ENCODE data around the gene TRPM4.
"Not testable (repeated sequence)": the region's sequence is repeated elsewhere in the genome, so short reads cannot be mapped to it uniquely, and the experiment has no call there.

The TRPM4 gene

DNA sequence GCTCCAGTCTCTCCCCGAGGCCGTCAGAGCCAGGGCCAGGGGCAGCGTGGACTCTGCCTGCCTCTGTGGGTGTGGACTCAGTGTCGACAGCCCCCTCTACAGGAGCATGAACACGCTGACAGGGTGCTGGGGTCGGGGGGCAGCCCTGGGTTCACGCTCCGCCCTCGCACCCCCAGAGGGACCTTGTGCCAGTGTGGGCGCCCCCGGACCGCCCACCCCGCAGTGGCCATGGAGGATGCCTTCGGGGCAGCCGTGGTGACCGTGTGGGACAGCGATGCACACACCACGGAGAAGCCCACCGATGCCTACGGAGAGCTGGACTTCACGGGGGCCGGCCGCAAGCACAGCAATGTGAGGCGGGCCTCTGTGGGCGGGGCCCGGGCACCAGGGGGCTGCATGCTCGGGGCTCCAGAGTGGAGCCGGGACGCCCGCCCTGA lies 8.3 kb downstream of the TRPM4 start:
- ChIA-PET CTCF (interaction anchor here (1.3 kb wide), 1 partner anchor 32 kb away, joined by 3 read pairs; no protein-coding TSS in a partner anchor), POLR2A (no interaction called here)
- TF ChIP-seq, protein P1, sequence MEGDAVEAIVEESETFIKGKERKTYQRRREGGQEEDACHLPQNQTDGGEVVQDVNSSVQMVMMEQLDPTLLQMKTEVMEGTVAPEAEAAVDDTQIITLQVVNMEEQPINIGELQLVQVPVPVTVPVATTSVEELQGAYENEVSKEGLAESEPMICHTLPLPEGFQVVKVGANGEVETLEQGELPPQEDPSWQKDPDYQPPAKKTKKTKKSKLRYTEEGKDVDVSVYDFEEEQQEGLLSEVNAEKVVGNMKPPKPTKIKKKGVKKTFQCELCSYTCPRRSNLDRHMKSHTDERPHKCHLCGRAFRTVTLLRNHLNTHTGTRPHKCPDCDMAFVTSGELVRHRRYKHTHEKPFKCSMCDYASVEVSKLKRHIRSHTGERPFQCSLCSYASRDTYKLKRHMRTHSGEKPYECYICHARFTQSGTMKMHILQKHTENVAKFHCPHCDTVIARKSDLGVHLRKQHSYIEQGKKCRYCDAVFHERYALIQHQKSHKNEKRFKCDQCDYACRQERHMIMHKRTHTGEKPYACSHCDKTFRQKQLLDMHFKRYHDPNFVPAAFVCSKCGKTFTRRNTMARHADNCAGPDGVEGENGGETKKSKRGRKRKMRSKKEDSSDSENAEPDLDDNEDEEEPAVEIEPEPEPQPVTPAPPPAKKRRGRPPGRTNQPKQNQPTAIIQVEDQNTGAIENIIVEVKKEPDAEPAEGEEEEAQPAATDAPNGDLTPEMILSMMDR (IDR thresholded peaks at IDR 0.05; ENCODE audit: control extremely low read depth, extremely low read depth, low read depth, missing control alignments): no peak
- no peak for DNase-seq (ENCODE audit: extremely low spot score)

DNA sequence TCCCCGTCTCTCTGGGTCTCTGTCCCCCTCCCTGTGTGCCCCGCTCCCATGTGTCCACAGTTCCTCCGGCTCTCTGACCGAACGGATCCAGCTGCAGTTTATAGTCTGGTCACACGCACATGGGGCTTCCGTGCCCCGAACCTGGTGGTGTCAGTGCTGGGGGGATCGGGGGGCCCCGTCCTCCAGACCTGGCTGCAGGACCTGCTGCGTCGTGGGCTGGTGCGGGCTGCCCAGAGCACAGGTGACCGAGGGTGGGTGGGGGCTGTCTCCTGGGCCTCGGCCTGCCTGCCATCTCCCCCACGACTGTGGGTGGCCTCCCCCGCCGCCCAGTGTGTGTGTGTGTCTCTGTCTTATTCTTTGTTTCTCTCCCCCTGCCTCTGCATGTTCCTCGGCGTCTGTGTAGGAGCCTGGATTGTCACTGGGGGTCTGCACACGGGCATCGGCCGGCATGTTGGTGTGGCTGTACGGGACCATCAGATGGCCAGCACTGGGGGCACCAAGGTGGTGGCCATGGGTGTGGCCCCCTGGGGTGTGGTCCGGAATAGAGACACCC lies 10.3 kb downstream of the TRPM4 start:
- POLR2A ChIA-PET: no interaction called here
- CTCF ChIA-PET: no interaction called here
- no peak for DNase-seq (ENCODE audit: extremely low spot score)
- TF ChIP-seq, protein P1 (IDR thresholded peaks at IDR 0.05; ENCODE audit: control extremely low read depth, extremely low read depth, low read depth, missing control alignments): no peak

DNA sequence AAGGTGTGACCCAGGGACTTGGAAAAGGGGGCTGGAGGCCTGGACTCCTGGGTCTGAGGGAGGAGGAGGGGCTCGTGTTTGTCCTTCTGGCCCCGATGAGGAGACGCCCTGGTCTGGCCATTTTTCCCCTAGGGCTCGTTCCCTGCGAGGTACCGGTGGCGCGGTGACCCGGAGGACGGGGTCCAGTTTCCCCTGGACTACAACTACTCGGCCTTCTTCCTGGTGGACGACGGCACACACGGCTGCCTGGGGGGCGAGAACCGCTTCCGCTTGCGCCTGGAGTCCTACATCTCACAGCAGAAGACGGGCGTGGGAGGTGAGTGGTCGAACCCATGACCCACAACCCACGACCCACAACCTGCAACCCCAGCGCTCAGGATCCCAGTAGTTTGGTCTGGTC lies 10.8 kb downstream of the TRPM4 start:
- TF ChIP-seq, protein P1 (IDR thresholded peaks at IDR 0.05; ENCODE audit: control extremely low read depth, extremely low read depth, low read depth, missing control alignments): no peak
- POLR2A ChIA-PET: no interaction called here
- CTCF ChIA-PET: no interaction called here
- DNase-seq (ENCODE audit: extremely low spot score): no peak

DNA sequence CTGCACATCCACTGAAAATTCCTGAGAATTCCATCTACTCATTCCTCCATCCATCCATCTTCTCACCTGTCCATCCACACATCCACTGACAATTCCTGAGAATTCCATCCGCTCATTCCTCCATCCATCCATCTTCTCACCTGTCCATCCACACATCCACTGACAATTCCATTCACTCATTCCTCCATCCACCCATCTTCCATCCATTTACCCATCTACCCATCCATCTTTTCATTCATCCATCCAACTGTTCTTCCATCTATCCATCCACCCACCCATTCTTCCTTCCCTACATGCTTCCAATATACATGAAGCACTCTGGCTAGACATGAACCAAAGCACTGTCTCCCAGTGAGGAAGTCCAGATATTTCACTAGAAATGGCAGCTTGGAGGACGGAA lies 15.6 kb downstream of the TRPM4 start:
- POLR2A ChIA-PET: no interaction called here
- no peak for DNase-seq (ENCODE audit: extremely low spot score)
- CTCF ChIA-PET: no interaction called here
- TF ChIP-seq, protein P1 (IDR thresholded peaks at IDR 0.05; ENCODE audit: control extremely low read depth, extremely low read depth, low read depth, missing control alignments): no peak

DNA sequence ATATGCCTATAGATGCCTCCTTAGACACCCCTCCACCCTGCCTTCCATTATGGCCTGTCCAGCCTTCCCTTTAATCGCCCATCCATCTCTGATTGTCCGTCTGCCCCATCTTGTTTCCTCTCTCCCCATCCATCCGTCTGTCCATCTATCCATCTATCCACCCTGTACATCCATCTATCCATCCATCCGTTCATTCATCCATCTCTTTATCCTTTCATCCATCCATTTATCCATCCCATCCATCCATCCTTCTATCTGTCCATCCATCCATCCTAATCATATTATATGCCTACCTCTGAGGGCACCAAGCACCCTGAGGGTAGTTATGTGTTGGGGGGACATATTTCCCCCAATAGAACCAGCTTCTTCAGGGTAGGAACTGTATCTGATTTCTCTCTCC lies 23.1 kb downstream of the TRPM4 start:
- DNase-seq (ENCODE audit: extremely low spot score): no peak
- TF ChIP-seq, protein P1 (IDR thresholded peaks at IDR 0.05; ENCODE audit: control extremely low read depth, extremely low read depth, low read depth, missing control alignments): no peak
- POLR2A ChIA-PET: no interaction called here
- CTCF ChIA-PET: interaction anchor here (0.6 to 1.4 kb wide), 2 partner anchors 28 to 34 kb away, joined by 3 to 4 read pairs; no protein-coding TSS in a partner anchor

DNA sequence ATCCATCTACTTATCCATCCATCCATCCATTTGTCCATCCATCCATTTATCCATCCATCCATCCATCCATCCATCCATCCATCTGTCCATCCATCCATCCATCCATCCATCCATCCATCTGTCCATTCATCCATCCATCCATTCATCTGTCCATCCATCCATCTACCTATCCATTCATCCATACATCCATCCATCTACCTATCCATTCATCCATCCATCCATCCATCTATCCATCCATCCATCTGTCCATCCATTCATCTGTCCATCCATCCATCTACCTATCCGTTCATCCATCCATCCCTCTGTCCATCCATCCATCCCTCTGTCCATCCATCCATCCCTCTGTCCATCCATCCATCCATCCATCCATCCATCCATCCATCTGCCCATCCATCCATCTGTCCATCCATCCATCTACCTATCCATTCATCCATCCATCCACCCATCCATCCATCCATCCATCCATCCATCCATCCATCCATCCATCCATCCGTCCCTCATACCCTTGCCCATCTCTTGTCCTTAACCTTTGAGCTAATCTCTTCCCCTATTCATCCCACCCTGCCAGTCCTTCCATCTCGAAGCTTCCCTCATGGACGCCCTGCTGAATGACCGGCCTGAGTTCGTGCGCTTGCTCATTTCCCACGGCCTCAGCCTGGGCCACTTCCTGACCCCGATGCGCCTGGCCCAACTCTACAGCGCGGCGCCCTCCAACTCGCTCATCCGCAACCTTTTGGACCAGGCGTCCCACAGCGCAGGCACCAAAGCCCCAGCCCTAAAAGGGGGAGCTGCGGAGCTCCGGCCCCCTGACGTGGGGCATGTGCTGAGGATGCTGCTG lies 24.6 kb downstream of the TRPM4 start:
- DNase-seq (ENCODE audit: extremely low spot score); POLR2A ChIA-PET: not testable (repeated sequence)
- CTCF ChIA-PET: interaction anchor here (1.3 kb wide), 1 partner anchor 18 kb away, joined by 3 read pairs; no protein-coding TSS in a partner anchor

DNA sequence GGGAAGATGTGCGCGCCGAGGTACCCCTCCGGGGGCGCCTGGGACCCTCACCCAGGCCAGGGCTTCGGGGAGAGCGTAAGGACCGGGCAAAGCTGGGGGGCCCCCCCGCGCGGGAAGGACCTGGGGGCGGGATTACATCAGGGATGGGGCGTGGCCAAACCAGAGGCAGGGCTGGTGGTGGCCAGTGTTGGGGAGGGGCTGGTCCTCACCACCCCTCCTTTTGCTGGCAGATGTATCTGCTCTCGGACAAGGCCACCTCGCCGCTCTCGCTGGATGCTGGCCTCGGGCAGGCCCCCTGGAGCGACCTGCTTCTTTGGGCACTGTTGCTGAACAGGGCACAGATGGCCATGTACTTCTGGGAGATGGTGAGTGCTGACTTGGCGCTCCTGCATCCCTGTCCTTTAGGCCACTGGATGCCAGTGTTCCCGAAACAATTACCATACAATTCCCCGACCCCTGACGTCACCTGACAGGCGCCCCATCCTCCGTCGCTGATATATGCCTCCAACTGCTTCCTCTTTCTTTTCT lies 25.3 kb downstream of the TRPM4 start:
- ChIA-PET CTCF (interaction anchor here (1.3 kb wide), 1 partner anchor 17 kb away, joined by 3 read pairs; no protein-coding TSS in a partner anchor), POLR2A (no interaction called here)
- TF ChIP-seq, protein P1 (IDR thresholded peaks at IDR 0.05; ENCODE audit: control extremely low read depth, extremely low read depth, low read depth, missing control alignments): no peak
- DNase-seq (ENCODE audit: extremely low spot score): no peak
